ENCODE data around the gene ANTXR2.

Gene ANTXR2

GRCh38 chr4:80091688-80092087, 18.7 kb upstream of the ANTXR2 start:
- no peak for DNase-seq

GRCh38 chr4:80091184-80091583, 18.2 kb upstream of the ANTXR2 start:
- no peak for DNase-seq

DNA sequence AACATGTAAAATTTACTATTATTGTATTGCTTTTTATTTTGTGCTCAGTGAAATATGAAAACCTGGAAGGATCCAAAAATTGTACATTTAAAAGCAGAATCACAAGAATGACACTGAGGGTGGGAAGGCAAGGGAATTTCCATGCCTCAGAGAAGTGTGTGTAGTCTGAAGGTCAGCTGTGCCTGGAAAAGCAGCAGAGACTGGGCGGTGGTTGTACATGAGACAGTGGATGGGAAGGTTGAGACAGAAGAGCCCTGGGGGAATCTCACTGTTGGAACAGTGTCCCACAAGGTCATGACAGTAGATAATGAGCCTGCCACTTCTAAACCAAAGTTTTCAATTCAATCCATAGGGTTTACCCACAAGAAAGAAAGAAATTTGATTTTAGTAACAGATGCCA, 17.1 kb upstream of the ANTXR2 start:
- no peak for DNase-seq

DNA sequence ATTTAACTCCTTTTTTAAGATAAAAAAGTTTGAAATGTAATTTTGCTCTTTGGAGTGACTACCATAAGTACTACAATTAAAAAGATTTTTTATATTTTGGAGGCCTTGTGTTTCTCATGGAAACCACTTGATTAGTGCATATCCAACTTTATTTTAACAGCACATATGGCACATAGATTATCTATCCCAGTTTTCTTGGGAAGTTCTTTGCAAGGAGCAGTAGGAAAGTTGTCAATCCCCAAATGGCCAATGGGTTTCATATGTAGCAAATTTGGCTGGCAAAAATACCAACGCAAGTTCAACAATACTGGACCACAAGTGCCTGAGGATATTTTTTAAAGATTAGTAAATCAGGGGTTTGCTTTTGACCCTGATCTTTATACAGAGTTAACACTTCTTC, 15.4 kb upstream of the ANTXR2 start:
- no peak for DNase-seq

GRCh38 chr4:80086296-80086695, 13.3 kb upstream of the ANTXR2 start:
- no peak for DNase-seq

DNA sequence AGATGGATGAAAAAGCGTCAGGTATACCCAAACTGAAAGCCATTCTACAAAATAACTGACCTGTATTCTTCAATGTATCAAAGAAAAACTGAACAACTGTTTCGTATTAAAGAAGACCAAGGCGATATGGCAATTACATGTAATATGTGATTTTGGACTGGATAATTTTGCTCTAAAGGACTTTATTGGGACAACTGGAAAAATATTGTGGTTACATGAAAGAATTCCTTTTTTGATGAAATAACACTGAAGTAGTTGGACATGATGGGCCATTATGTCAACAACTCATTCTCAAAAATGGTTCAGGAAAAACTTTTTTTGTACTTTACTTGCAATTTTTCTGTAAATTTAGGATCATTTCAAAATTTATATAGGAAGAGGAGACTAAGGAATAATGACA, 12.1 kb upstream of the ANTXR2 start:
- no peak for DNase-seq

DNA sequence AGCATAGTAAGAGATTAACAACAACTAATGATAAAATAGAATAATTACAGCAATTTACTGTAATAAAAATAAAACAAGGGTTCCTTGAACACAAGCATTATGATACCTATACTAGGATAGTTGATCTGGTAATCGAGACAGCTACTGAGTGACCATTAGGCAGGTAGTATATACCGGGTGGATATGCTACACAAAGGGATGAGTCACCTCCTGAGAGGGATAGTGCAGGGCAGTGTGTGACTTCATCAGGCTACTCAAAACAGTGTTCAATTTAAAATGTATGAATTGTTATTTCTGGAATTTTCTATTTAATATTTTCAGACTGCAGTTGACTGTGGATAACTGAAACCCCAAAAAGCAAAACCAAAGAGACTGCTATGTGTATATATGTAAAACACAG, 9.7 kb upstream of the ANTXR2 start:
- DNase-seq: no peak

DNA sequence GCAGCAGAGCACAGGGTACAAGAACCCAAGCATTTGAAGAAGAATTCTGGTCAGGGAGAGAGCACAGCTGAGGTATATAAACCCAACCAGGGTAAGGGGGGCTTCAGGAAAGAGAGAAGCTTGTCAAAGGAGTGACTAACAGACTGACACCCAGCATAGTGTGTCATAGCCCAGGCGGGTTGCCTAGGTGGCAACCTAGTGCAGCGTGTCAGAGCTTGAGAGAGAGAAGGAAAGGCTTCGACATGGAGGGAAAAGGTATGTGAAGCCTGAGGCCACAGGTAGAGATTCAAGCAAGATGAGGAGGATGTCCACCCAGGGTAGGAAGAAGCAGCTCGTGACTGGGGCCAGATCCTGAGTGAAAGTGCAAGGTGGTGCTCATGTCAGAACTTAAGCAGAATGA, 8.5 kb upstream of the ANTXR2 start:
- DNase-seq: no peak

DNA sequence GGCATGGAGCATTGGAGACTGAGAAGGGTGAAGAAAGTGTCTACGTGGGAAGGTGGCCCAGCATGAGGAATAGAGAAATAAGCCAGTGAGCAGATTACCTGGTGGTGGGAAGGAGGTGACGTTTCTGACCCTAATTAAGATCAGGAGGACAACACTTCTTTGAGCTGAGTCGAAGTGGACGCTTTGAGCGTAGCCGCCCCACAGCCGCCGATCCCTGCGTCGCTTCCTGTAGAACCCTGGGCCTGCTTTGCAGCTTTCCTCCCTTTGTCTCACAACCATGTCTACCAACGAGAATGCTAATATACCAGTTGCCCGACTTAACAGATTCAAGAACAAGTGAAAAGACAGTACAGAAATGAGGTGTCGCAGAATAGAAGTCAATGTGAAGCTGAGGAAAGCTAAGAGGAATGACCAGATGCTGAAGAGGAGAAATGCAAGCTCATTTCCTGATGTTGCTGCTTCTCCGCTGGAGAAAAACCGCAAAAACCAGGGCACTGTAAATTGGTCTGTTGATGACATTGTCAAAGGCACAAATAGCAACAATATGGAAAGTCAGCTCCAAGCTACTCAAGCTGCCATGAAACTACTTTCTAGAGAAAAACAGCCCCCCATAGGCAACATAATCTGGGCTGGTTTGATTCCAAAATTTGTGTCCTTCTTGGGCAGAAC, 6.4 kb upstream of the ANTXR2 start:
- DNase-seq: no peak

DNA sequence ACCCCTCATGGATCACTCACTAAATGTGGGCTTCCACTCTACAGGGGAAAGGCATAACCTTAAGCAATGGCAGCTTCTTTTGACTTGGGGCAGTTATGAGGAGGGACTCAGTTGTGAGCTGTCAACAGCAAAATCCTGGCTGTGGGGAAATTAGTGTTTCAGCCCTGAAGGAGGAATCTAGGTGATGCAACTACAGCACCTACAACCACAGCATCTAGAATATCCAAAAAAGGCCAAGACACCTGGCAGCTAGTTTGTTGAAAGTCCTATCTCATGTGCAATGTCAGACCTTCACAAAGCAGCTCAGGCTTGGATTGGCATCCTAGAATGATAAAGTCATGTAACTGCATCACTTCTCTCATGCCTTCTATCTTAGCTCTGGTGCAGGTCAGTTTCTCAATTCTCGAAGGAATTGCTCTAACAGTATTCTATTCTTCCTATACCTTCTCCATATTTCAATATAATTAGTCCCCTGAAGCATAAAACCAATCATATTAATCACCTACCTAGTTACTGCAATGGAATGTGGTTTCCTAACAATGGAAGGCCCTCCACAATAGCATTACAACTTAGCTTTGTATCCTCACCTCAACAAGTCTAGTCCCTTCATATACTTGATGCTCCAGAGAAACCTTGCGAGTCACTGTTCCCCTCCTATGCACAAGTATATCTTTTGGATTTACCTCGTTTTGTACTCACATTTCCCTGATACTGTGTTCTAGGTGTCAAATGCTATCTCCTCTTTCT, 5.5 kb upstream of the ANTXR2 start:
- DNase-seq: no peak

DNA sequence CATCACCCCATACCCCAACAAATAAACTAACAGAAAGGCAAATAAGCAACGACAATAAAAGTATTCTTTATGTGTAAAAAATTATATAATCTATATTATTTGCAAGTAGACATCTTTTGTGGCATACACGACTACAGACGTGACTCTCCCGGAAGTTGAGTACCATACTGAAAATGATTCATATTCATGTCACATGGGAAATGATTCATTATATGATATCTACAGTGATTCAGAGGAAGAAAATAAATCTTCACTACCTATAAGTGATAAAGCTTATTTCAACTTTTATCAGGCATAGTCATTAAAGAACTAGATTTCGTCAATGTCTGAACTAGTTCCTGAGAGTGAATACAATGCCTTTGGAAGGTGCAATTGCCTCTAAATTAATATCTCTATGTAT, 4.6 kb upstream of the ANTXR2 start:
- no peak for DNase-seq

- no peak for DNase-seq
Measured at GRCh38 chr4:80076681-80077080, 3.7 kb upstream of the ANTXR2 start.

GRCh38 chr4:80075995-80076675, 3.1 kb upstream of the ANTXR2 start:
- no peak for DNase-seq

GRCh38 chr4:80074651-80075050, 1.6 kb upstream of the ANTXR2 start:
- no peak for DNase-seq

DNA sequence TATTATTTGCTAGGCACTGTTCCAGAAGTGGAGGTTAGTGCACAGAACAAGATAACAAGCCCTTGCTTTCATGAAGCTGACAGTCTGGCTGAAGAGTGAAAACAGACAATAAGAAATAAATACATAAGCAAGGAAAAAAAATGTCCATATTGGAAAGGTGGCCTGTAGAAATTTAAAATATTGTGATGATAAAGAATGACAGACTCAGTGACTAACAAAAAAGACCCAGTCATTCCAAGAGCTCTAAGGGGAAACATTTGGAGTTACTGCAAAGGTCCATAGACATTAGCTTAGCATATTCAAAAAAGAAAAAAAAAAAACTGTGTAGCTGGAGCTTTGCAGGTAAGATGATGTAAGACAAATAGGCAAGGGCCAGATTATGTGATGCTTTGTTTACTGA, 1.0 kb upstream of the ANTXR2 start:
- DNase-seq: no peak

DNA sequence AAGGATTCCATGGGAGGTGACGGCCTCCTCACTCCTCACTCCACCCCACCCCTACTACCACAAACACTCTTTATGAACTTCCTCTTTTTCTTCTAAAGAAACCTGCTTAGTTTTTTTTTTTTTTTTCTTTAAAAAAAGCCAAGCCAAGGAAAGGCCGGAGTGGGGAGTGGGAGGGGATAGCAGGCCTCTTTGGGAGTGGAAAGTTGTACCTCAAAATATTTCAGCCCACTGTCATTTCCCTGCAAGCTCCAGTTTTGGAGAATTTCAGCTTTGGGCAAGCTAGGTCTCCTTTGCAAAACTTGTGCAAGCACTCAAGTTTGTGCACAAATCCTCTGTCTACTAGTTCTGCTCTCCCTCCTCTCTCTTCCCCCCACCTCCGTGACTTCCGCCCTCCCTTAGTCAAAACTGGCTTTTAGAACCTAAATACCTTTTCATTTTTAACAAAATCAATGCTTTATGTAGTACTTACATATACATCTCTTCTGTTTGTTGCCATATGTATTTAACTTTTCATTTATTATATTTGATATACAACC, 512 bp upstream of the ANTXR2 start:
- DNase-seq: no peak

- peak; percentile 35 for DNase-seq
Measured at GRCh38 chr4:80072228-80072743, 743 bp downstream of the ANTXR2 start.

DNA sequence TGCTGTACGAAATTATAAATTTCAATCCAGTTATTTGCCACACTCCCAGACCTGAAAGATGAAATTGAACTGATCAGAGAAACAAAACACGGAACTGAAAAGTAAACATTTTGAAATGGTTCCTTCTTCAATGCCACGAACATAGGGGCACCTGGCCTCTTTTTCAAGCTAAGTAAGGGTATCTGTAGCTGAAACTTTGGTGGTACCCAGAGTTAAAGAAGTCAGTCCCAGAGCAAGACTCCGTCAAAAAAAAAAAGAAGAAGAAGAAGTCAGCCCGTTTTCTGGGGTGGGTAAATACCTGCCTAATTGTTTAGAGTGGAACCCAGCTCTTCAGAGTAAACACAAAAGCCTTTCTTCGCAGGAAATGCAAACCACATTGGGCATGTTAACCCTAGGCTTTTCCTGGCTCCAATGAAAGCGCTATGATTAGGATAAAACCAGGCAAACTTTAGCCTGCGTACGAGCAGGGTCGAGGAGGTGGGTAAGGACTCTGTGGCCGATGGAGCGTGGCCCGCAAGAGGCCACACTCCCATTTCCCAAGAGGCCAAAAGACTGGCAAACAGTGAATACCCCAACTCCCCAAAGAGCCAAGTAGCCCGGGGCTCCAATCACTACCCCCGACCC, 1.3 kb downstream of the ANTXR2 start:
- no peak for DNase-seq

DNA sequence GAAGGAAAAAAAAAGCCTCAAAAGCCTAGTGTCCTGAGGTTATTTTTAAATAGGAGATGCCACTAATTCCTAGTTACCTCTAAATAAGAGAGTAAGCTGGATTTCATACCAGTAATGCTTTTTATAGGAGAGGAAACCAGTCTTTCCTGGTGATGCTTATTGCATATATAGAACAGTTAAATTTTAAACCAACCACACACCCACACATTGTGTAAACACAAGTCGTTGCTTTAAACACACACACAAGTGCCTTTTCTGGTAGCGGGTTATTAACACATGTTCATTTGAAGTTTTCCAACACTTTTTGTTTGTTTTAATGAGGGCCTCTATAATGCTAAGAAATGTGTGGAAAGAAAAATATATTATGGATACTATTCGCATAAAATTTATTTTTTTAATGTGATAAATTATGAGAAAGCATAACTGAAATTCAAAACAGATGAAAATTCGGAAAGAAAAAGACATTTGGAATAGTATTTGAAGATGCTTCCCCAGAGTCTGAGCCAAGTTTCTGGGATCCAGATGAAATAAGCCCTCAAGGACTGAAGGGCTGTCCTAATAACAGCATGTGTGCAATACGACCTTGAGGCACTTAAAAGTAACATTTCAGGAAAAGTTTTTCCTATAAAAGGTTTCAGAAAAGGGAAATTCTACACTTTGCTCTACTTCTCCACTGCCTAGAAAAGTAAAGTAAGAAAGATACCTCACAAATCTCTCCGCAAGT, 2.0 kb downstream of the ANTXR2 start:
- DNase-seq: no peak

DNA sequence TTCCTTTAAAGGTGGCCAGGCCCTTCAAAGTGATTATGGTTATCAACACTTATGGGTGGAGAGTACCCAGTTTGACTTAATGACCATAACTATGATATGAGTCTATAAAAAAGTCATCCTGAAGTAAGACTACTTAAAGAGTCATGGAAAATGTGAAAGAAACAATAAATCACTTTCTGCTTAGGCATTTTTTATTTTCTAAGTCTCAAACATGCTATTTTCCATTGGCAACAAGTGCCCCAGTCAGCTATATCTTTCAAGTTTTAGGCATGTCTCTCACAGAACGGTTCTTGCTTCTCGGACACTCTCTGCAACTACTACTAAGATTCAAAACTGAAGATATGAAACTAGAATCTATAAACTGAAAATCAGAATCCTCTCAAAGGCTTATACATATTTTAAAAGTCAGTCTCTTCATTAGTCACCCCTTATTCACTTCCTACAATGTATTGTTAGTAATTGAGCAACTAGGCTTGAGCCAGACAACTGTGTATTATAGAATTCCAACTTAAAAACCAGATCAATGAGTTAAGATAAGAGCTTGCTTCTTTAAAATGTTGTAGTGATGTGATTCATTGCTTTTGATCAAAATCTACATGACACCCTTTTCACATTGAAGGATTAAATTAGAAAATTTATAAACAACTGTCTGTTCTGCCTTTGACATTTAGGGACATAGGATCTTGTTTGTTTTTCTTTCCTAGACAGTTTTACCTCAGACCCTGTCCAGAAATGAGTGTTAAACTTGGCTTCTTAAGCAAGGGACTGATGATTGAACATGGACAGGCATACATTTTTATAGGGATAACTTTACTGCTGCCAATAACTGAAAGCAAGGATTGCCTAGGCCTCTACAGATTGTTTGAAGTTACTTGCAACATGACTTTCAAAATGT, 2.9 kb downstream of the ANTXR2 start:
- DNase-seq: no peak

GRCh38 chr4:80069108-80069836, 3.8 kb downstream of the ANTXR2 start:
- DNase-seq: no peak

Measured in NCI-H345 (cell line).